GM23338 (cell line): ENCODE results near the gene ANKRD50. TPM values are rescaled to one million over a fixed set of nuclear protein-coding genes. Genes with fewer than 3 reads are reported as not detected.

Experiments
- ATAC-seq: fragments of 200-7000 bp; cut with Tn5 transposase; 3 replicates; pipeline ENCODE4 v1.9.1; 2020
- DNase-seq: peaks from one replicate; pipeline ENCODE4 v3.0.0-alpha.2; 2015; ENCODE audit warnings: low spot score
- H2AFZ ChIP-seq: fragments of 200-600 bp; sonication (generic); 2 replicates; pipeline ENCODE4 v1.8.0; 2016; ENCODE audit warnings: antibody characterized with exemption, mild to moderate bottlenecking, moderate library complexity
- H3F3A ChIP-seq: fragments of 200-600 bp; sonication (generic); replicated peaks from 2 replicates; pipeline ENCODE4 v1.8.0; 2017; ENCODE audit warnings: antibody characterized with exemption, mixed run types, low read depth
- H3K27ac ChIP-seq: fragments of 200-600 bp; sonication (generic); 2 replicates; pipeline ENCODE4 v1.6.1; 2016; ENCODE audit warnings: low read depth
- H3K27me3 ChIP-seq: fragments of 200-600 bp; sonication (generic); 2 replicates; pipeline ENCODE4 v1.8.0; 2016; ENCODE audit warnings: mild to moderate bottlenecking, mixed run types, moderate library complexity; ENCODE audit not compliant: insufficient read depth
- H3K36me3 ChIP-seq: fragments of 200-600 bp; sonication (generic); 2 replicates; pipeline ENCODE4 v1.8.0; 2016; ENCODE audit warnings: mild to moderate bottlenecking; ENCODE audit not compliant: insufficient read depth
- H3K4me1 ChIP-seq: fragments of 200-600 bp; sonication (generic); 2 replicates; pipeline ENCODE4 v1.8.0; 2016; ENCODE audit warnings: mild to moderate bottlenecking, moderate library complexity; ENCODE audit not compliant: insufficient read depth
- H3K4me2 ChIP-seq: fragments of 200-600 bp; sonication (generic); 2 replicates; pipeline ENCODE4 v1.7.1; 2017; ENCODE audit warnings: mixed run types
- H3K4me3 ChIP-seq: fragments of 200-600 bp; sonication (generic); 2 replicates; pipeline ENCODE4 v1.6.1; 2016; ENCODE audit warnings: mixed run types
- H3K79me2 ChIP-seq: fragments of 200-600 bp; sonication (generic); replicated peaks from 2 replicates; pipeline ENCODE4 v1.8.0; 2017; ENCODE audit warnings: mild to moderate bottlenecking; ENCODE audit not compliant: insufficient read depth
- H3K9me2 ChIP-seq: fragments of 200-600 bp; sonication (generic); 2 replicates; pipeline ENCODE4 v1.8.0; 2017; ENCODE audit not compliant: insufficient read depth
- H4K20me1 ChIP-seq: fragments of 200-600 bp; sonication (generic); replicated peaks from 2 replicates; pipeline ENCODE4 v1.8.0; 2017; ENCODE audit warnings: mild to moderate bottlenecking; ENCODE audit not compliant: insufficient read depth
- H3K27ac Mint-ChIP-seq: 2 replicates; pipeline ENCODE4 v1.8.0; 2020; ENCODE audit warnings: inconsistent platforms, mild to moderate bottlenecking, moderate library complexity, mixed read lengths
- H3K27me3 Mint-ChIP-seq: 3 replicates; pipeline ENCODE4 v1.8.0; 2022; ENCODE audit warnings: low read depth, mild to moderate bottlenecking, moderate library complexity, mixed read lengths, inconsistent platforms; ENCODE audit not compliant: insufficient read depth, poor library complexity
- H3K36me3 Mint-ChIP-seq: 3 replicates; pipeline ENCODE4 v1.8.0; 2021; ENCODE audit warnings: low read depth, mild to moderate bottlenecking, inconsistent platforms, moderate library complexity, mixed read lengths
- H3K4me1 Mint-ChIP-seq: 3 replicates; pipeline ENCODE4 v1.8.0; 2020; ENCODE audit warnings: mild to moderate bottlenecking, inconsistent platforms, mixed read lengths
- H3K4me3 Mint-ChIP-seq: 3 replicates; pipeline ENCODE4 v1.8.0; 2021; ENCODE audit warnings: moderate library complexity, mild to moderate bottlenecking, inconsistent platforms, mixed read lengths
- H3K9me3 Mint-ChIP-seq: 3 replicates; pipeline ENCODE4 v1.8.0; 2020; ENCODE audit warnings: moderate library complexity, mild to moderate bottlenecking, inconsistent platforms, mixed read lengths
- CREB1 ChIP-seq: fragments of 250-450 bp; sonication (Bioruptor Pico); IDR thresholded peaks from 2 replicates; pipeline ENCODE4 v1.5.0; 2020; ENCODE audit warnings: low read depth, mild to moderate bottlenecking, moderate library complexity
- EZH2 ChIP-seq: fragments of 200-600 bp; sonication (generic); IDR thresholded peaks from one replicate; pipeline ENCODE4 v1.8.0; 2017; ENCODE audit warnings: antibody characterized with exemption, mild to moderate bottlenecking, low read depth; ENCODE audit not compliant: unreplicated experiment
- EZH2phosphoT487 ChIP-seq: fragments of 200-600 bp; sonication (generic); IDR thresholded peaks from one replicate; pipeline ENCODE4 v1.8.1; 2018; ENCODE audit warnings: antibody characterized with exemption; ENCODE audit not compliant: unreplicated experiment
- JUNB ChIP-seq: IDR thresholded peaks from one replicate; pipeline ENCODE4 v1.6.1; 2016; ENCODE audit warnings: antibody characterized with exemption; ENCODE audit not compliant: unreplicated experiment
- NANOG ChIP-seq: IDR thresholded peaks from 2 replicates; pipeline ENCODE4 v1.6.1; 2016; ENCODE audit warnings: antibody characterized with exemption, borderline replicate concordance
- POLR2AphosphoS5 ChIP-seq: IDR thresholded peaks from 2 replicates; pipeline ENCODE4 v1.6.1; 2016; ENCODE audit warnings: antibody characterized with exemption, low read depth
- STAT1 ChIP-seq: IDR thresholded peaks from one replicate; pipeline ENCODE4 v1.6.1; 2016; ENCODE audit warnings: antibody characterized with exemption; ENCODE audit not compliant: unreplicated experiment
- ZNF114 ChIP-seq: fragments of 250-450 bp; sonication (Bioruptor Pico); IDR thresholded peaks from 2 replicates; pipeline ENCODE4 v1.5.0; 2020; ENCODE audit warnings: mild to moderate bottlenecking, moderate library complexity
- ZNF331 ChIP-seq: fragments of 250-450 bp; sonication (Bioruptor Pico); IDR thresholded peaks from 2 replicates; pipeline ENCODE4 v1.5.0; 2020; ENCODE audit warnings: low read depth, mild to moderate bottlenecking, moderate library complexity
- polyA plus RNA-seq: library from polyadenylated mRNA; unstranded; fragments of >200 nt; fragmentation: Nextera tagmentation; extraction: Ambion mirVana; gene quantifications from 2 replicates; pipeline ENCODE4 v1.2.1, GENCODE V29; 2016
- total RNA-seq: library from RNA; depleted of rRNA; stranded (reverse); fragments of >200 nt; shearing (Covaris generic); gene quantifications from 2 replicates; pipeline ENCODE4 v1.2.3, GENCODE V29; 2014
- TF ChIP-seq, protein P1 (sequence below): IDR thresholded peaks from 2 replicates; pipeline ENCODE4 v1.6.1; 2016; ENCODE audit warnings: antibody characterized with exemption
- TF ChIP-seq, protein P2 (sequence below): IDR thresholded peaks from one replicate; pipeline ENCODE4 v1.6.1; 2018; ENCODE audit warnings: antibody characterized with exemption; ENCODE audit not compliant: unreplicated experiment
- TF ChIP-seq, protein P3 (sequence below): fragments of 250-450 bp; sonication (Bioruptor Pico); IDR thresholded peaks from 2 replicates; pipeline ENCODE4 v1.5.0; 2020; ENCODE audit warnings: mild to moderate bottlenecking, moderate library complexity
- TF ChIP-seq, protein P4 (sequence below), 2 experiments: fragments of 200-600 bp in 1 of 2; sonication (generic) in 1 of 2; conservative IDR thresholded peaks; 2 replicates each; pipeline versions ENCODE4 v1.5.1 to v1.6.1; 2016 to 2017; ENCODE audit warnings: antibody characterized with exemption in 2 of 2, low read depth in 2 of 2, mild to moderate bottlenecking in 2 of 2, moderate library complexity in 1 of 2

ANKRD50 gene
- total and polyA plus RNA-seq, 2 experiments from 2014 or later = 5.9 to 27.6 TPM

DNA sequence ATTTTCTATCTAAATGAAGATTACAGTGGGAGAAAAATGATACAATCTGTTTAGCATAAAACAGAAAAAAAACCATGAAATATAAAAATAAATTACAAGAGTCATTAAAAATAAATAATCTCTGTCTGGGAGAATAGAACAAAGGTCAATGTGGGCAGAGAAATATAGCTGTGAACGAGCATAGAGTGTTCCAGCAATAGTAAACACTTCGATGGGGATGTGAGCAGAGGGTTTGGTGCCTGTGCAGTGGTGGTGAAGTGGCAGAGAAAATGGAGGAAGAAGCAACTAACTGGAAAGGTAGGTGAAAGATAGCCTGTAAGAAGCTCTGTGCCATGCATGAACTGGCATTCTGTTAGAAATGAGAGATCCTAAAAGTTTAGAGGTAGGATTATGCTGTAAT, 64.9 kb downstream of the ANKRD50 start:
- Mint-ChIP-seq H3K4me3 (no peak overlapping the region), H3K9me3 (peaks cover 5% of the 10 kb centered on the region; the same call in 2 of the 3 replicates), H3K27ac (no peak overlapping the region), H3K36me3 (peaks cover 8% of the 10 kb centered on the region), H3K27me3 (no peaks in the 10 kb centered on the region), H3K4me1 (peaks cover 17% of the 10 kb centered on the region)
- Histone ChIP-seq H3K27me3 (no peaks in the 10 kb centered on the region), H3K36me3 (no peaks in the 10 kb centered on the region), H3K4me1 (peaks cover 10% of the 10 kb centered on the region), H3K9me2 (no peaks in the 10 kb centered on the region), H3K4me2 (no peak overlapping the region), H4K20me1 (no peaks in the 10 kb centered on the region), H3K79me2 (no peaks in the 10 kb centered on the region), H3F3A (no peaks in the 10 kb centered on the region), H2AFZ (no peak overlapping the region), H3K27ac (no peak overlapping the region), H3K4me3 (no peak overlapping the region)
- no peak for ATAC-seq
- TF ChIP-seq, protein P1, sequence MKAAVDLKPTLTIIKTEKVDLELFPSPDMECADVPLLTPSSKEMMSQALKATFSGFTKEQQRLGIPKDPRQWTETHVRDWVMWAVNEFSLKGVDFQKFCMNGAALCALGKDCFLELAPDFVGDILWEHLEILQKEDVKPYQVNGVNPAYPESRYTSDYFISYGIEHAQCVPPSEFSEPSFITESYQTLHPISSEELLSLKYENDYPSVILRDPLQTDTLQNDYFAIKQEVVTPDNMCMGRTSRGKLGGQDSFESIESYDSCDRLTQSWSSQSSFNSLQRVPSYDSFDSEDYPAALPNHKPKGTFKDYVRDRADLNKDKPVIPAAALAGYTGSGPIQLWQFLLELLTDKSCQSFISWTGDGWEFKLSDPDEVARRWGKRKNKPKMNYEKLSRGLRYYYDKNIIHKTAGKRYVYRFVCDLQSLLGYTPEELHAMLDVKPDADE = no peak
- TF ChIP-seq, protein P2, sequence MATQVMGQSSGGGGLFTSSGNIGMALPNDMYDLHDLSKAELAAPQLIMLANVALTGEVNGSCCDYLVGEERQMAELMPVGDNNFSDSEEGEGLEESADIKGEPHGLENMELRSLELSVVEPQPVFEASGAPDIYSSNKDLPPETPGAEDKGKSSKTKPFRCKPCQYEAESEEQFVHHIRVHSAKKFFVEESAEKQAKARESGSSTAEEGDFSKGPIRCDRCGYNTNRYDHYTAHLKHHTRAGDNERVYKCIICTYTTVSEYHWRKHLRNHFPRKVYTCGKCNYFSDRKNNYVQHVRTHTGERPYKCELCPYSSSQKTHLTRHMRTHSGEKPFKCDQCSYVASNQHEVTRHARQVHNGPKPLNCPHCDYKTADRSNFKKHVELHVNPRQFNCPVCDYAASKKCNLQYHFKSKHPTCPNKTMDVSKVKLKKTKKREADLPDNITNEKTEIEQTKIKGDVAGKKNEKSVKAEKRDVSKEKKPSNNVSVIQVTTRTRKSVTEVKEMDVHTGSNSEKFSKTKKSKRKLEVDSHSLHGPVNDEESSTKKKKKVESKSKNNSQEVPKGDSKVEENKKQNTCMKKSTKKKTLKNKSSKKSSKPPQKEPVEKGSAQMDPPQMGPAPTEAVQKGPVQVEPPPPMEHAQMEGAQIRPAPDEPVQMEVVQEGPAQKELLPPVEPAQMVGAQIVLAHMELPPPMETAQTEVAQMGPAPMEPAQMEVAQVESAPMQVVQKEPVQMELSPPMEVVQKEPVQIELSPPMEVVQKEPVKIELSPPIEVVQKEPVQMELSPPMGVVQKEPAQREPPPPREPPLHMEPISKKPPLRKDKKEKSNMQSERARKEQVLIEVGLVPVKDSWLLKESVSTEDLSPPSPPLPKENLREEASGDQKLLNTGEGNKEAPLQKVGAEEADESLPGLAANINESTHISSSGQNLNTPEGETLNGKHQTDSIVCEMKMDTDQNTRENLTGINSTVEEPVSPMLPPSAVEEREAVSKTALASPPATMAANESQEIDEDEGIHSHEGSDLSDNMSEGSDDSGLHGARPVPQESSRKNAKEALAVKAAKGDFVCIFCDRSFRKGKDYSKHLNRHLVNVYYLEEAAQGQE = no peak
- TF ChIP-seq ZNF331 (CRISPR knock-in tag) = no peak
- TF ChIP-seq, protein P3, sequence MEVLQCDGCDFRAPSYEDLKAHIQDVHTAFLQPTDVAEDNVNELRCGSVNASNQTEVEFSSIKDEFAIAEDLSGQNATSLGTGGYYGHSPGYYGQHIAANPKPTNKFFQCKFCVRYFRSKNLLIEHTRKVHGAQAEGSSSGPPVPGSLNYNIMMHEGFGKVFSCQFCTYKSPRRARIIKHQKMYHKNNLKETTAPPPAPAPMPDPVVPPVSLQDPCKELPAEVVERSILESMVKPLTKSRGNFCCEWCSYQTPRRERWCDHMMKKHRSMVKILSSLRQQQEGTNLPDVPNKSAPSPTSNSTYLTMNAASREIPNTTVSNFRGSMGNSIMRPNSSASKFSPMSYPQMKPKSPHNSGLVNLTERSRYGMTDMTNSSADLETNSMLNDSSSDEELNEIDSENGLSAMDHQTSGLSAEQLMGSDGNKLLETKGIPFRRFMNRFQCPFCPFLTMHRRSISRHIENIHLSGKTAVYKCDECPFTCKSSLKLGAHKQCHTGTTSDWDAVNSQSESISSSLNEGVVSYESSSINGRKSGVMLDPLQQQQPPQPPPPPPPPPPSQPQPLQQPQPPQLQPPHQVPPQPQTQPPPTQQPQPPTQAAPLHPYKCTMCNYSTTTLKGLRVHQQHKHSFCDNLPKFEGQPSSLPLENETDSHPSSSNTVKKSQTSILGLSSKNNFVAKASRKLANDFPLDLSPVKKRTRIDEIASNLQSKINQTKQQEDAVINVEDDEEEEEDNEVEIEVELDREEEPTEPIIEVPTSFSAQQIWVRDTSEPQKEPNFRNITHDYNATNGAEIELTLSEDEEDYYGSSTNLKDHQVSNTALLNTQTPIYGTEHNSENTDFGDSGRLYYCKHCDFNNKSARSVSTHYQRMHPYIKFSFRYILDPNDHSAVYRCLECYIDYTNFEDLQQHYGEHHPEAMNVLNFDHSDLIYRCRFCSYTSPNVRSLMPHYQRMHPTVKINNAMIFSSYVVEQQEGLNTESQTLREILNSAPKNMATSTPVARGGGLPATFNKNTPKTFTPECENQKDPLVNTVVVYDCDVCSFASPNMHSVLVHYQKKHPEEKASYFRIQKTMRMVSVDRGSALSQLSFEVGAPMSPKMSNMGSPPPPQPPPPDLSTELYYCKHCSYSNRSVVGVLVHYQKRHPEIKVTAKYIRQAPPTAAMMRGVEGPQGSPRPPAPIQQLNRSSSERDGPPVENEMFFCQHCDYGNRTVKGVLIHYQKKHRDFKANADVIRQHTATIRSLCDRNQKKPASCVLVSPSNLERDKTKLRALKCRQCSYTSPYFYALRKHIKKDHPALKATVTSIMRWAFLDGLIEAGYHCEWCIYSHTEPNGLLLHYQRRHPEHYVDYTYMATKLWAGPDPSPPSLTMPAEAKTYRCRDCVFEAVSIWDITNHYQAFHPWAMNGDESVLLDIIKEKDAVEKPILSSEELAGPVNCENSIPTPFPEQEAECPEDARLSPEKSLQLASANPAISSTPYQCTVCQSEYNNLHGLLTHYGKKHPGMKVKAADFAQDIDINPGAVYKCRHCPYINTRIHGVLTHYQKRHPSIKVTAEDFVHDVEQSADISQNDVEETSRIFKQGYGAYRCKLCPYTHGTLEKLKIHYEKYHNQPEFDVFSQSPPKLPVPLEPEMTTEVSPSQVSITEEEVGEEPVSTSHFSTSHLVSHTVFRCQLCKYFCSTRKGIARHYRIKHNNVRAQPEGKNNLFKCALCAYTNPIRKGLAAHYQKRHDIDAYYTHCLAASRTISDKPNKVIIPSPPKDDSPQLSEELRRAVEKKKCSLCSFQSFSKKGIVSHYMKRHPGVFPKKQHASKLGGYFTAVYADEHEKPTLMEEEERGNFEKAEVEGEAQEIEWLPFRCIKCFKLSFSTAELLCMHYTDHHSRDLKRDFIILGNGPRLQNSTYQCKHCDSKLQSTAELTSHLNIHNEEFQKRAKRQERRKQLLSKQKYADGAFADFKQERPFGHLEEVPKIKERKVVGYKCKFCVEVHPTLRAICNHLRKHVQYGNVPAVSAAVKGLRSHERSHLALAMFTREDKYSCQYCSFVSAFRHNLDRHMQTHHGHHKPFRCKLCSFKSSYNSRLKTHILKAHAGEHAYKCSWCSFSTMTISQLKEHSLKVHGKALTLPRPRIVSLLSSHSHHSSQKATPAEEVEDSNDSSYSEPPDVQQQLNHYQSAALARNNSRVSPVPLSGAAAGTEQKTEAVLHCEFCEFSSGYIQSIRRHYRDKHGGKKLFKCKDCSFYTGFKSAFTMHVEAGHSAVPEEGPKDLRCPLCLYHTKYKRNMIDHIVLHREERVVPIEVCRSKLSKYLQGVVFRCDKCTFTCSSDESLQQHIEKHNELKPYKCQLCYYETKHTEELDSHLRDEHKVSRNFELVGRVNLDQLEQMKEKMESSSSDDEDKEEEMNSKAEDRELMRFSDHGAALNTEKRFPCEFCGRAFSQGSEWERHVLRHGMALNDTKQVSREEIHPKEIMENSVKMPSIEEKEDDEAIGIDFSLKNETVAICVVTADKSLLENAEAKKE (CRISPR knock-in tag) = no peak
- TF ChIP-seq JUNB = no peak
- TF ChIP-seq EZH2 = no peak
- TF ChIP-seq STAT1 = no peak
- TF ChIP-seq, protein P4, sequence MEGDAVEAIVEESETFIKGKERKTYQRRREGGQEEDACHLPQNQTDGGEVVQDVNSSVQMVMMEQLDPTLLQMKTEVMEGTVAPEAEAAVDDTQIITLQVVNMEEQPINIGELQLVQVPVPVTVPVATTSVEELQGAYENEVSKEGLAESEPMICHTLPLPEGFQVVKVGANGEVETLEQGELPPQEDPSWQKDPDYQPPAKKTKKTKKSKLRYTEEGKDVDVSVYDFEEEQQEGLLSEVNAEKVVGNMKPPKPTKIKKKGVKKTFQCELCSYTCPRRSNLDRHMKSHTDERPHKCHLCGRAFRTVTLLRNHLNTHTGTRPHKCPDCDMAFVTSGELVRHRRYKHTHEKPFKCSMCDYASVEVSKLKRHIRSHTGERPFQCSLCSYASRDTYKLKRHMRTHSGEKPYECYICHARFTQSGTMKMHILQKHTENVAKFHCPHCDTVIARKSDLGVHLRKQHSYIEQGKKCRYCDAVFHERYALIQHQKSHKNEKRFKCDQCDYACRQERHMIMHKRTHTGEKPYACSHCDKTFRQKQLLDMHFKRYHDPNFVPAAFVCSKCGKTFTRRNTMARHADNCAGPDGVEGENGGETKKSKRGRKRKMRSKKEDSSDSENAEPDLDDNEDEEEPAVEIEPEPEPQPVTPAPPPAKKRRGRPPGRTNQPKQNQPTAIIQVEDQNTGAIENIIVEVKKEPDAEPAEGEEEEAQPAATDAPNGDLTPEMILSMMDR (conservative IDR thresholded peaks at IDR 0.05; ENCODE audit: low read depth in 2 of 2) = no peak
- TF ChIP-seq EZH2phosphoT487 = no peak
- no peak for TF ChIP-seq NANOG
- no peak for TF ChIP-seq CREB1 (CRISPR knock-in tag)
- TF ChIP-seq ZNF114 = no peak
- no peak for TF ChIP-seq POLR2AphosphoS5
- DNase-seq = no peak
